ENCODE measurements around the gene FGF22.

The FGF22 gene

GRCh38 chr19:644363-644762 lies 4.7 kb downstream of the FGF22 start:
- DNase-seq (ENCODE audit: low spot score), result no peak

- no peak for DNase-seq (ENCODE audit: low spot score)
Measured at GRCh38 chr19:644789-645188, 5.1 kb downstream of the FGF22 start.

GRCh38 chr19:645912-646778 lies 6.5 kb downstream of the FGF22 start:
- DNase-seq (ENCODE audit: low spot score), result no peak

- DNase-seq (ENCODE audit: low spot score), result no peak
Measured at GRCh38 chr19:646779-647565, 7.3 kb downstream of the FGF22 start.

GRCh38 chr19:647566-648284 lies 8.0 kb downstream of the FGF22 start:
- no peak for DNase-seq (ENCODE audit: low spot score)

- DNase-seq (ENCODE audit: low spot score), result no peak
Measured at GRCh38 chr19:648305-648704, 8.6 kb downstream of the FGF22 start.

GRCh38 chr19:648904-649801 lies 9.5 kb downstream of the FGF22 start:
- DNase-seq (ENCODE audit: low spot score), result no peak

- DNase-seq (ENCODE audit: low spot score), result no peak
Measured at GRCh38 chr19:650121-650520, 10.4 kb downstream of the FGF22 start.

GRCh38 chr19:651114-651818 lies 11.6 kb downstream of the FGF22 start:
- DNase-seq (ENCODE audit: low spot score), result no peak

GRCh38 chr19:651991-652390 lies 12.3 kb downstream of the FGF22 start:
- no peak for DNase-seq (ENCODE audit: low spot score)

GRCh38 chr19:652467-653389 lies 13.0 kb downstream of the FGF22 start:
- DNase-seq (ENCODE audit: low spot score), result no peak

- DNase-seq (ENCODE audit: low spot score), result no peak
Measured at GRCh38 chr19:653425-653824, 13.7 kb downstream of the FGF22 start.

GRCh38 chr19:655691-656090 lies 16.0 kb downstream of the FGF22 start:
- DNase-seq (ENCODE audit: low spot score), result no peak

GRCh38 chr19:656751-657559 lies 17.3 kb downstream of the FGF22 start:
- DNase-seq (ENCODE audit: low spot score), result no peak

GRCh38 chr19:657611-658010 lies 17.9 kb downstream of the FGF22 start:
- DNase-seq (ENCODE audit: low spot score), result no peak

- DNase-seq (ENCODE audit: low spot score), result no peak
Measured at GRCh38 chr19:658059-658839, 18.6 kb downstream of the FGF22 start.

- no peak for DNase-seq (ENCODE audit: low spot score)
Measured at GRCh38 chr19:658916-659839, 19.5 kb downstream of the FGF22 start.
